HCT116 (cell line): ENCODE results near the gene CTDSP1. TPM values are rescaled to one million over a fixed set of nuclear protein-coding genes. Genes with fewer than 3 reads are reported as not detected.

ENCODE experiments used
- ATAC-seq: fragments of 200-7000 bp; cut with Tn5 transposase; 2 replicates; pipeline ENCODE4 v1.9.1; 2020; ENCODE audit warnings: mild to moderate bottlenecking, moderate library complexity
- BruUV-seq: library from RNA; stranded (reverse); fragments of 400-500 nt; replicated peaks from 2 replicates; lab custom pipeline; 2021; lab: Mats Ljungman, UMichigan
- CTCF ChIA-PET: fragments of 300-600 bp; sonication (Branson Sonifier 250); formaldehyde crosslinking; loops from one replicate; lab custom pipeline; 2021; ENCODE audit warnings: antibody characterized with exemption; lab: Charles Lee
- POLR2A ChIA-PET: fragments of 300-600, 350-600 bp; sonication (Branson Sonifier 250); formaldehyde crosslinking; loops from one replicate; lab custom pipeline; 2021; ENCODE audit warnings: antibody characterized with exemption; lab: Charles Lee
- RAD21 ChIA-PET, 2 experiments: fragments of 300-600 bp; sonication (Branson Sonifier 250); formaldehyde crosslinking; loops; one replicate each; lab custom pipeline; 2023; ENCODE audit warnings: low total read pairs in 2 of 2; ENCODE audit not compliant: uncharacterized antibody in 2 of 2, unreplicated experiment in 2 of 2, low non-redundant PET in 1 of 2; lab: Charles Lee
- DNase-seq: peaks from one replicate; pipeline ENCODE4 v3.0.0-alpha.2; 2010; ENCODE audit warnings: low read depth, low spot score
- H2AFZ ChIP-seq: fragments of 200-600 bp; shearing (Covaris generic), sonication (generic); 2 replicates; pipeline ENCODE4 v1.6.1; 2017; ENCODE audit warnings: low read depth, mixed run types, mixed read lengths, antibody characterized with exemption, low read length; ENCODE audit not compliant: poor library complexity, severe bottlenecking
- H3K27ac ChIP-seq: 2 replicates; pipeline ENCODE4 v1.5.1; 2012; ENCODE audit warnings: low read depth, low read length
- H3K27me3 ChIP-seq: fragments of 200-600 bp; sonication (generic); 2 replicates; pipeline ENCODE4 v1.6.1; 2016; ENCODE audit warnings: mixed run types, low read length, mixed read lengths; ENCODE audit not compliant: insufficient read depth
- H3K36me3 ChIP-seq, 2 experiments: fragments of 200-500 bp in 1 of 2; fragments of 200-600 bp in 1 of 2; sonication (Bioruptor generic) in 1 of 2; sonication (generic) in 1 of 2; 2 replicates each; pipeline versions ENCODE4 v1.5.1 to v1.6.1; 2014 to 2016; ENCODE audit warnings: low read length in 2 of 2, inconsistent platforms in 1 of 2, mixed read lengths in 1 of 2, mixed run types in 1 of 2; ENCODE audit not compliant: insufficient read depth in 2 of 2, control insufficient read depth in 1 of 2
- H3K4me1 ChIP-seq, 2 experiments: fragments of 200-600 bp in 1 of 2; sonication (generic) in 1 of 2; 2 replicates each; pipeline versions ENCODE4 v1.5.1 to v1.6.1; 2012 to 2017; ENCODE audit warnings: low read length in 2 of 2, inconsistent platforms in 1 of 2, mild to moderate bottlenecking in 1 of 2, mixed read lengths in 1 of 2, mixed run types in 1 of 2, moderate library complexity in 1 of 2; ENCODE audit not compliant: insufficient read depth in 2 of 2, control insufficient read depth in 1 of 2
- H3K4me2 ChIP-seq: fragments of 200-600 bp; sonication (generic); 2 replicates; pipeline ENCODE4 v1.6.1; 2017; ENCODE audit warnings: mixed run types, low read length, mixed read lengths
- H3K4me3 ChIP-seq, 2 experiments: fragments of 200-600 bp in 1 of 2; sonication (generic) in 1 of 2; replicated peaks in 1 of 2; 2 replicates each; pipeline ENCODE4 v1.5.1; 2011 to 2016; ENCODE audit warnings: low read length in 2 of 2, control low read depth in 1 of 2, low read depth in 1 of 2, mild to moderate bottlenecking in 1 of 2, mixed read lengths in 1 of 2, mixed run types in 1 of 2
- H3K79me2 ChIP-seq: fragments of 200-600 bp; sonication (generic); 2 replicates; pipeline ENCODE4 v1.6.1; 2017; ENCODE audit warnings: mild to moderate bottlenecking, mixed run types, low read length, moderate library complexity, mixed read lengths; ENCODE audit not compliant: insufficient read depth
- H3K9ac ChIP-seq: fragments of 200-600 bp; sonication (generic); 2 replicates; pipeline ENCODE4 v1.6.1; 2016; ENCODE audit warnings: low read length, mixed read lengths
- H3K9me2 ChIP-seq: fragments of 200-600 bp; sonication (generic), shearing (Covaris generic); 2 replicates; pipeline ENCODE4 v1.6.1; 2017; ENCODE audit warnings: mixed run types, mild to moderate bottlenecking, moderate library complexity; ENCODE audit not compliant: insufficient read depth
- H3K9me3 ChIP-seq, 2 experiments: fragments of 200-500 bp in 1 of 2; fragments of 200-600 bp in 1 of 2; sonication (Bioruptor generic) in 1 of 2; sonication (generic) in 1 of 2; 2 replicates each; pipeline ENCODE4 v1.6.1; 2014 to 2017; ENCODE audit warnings: low read length in 2 of 2, mixed read lengths in 2 of 2, inconsistent platforms in 1 of 2, low read depth in 1 of 2, mild to moderate bottlenecking in 1 of 2, mixed run types in 1 of 2, moderate library complexity in 1 of 2; ENCODE audit not compliant: control insufficient read depth in 1 of 2, insufficient read depth in 1 of 2
- H4K20me1 ChIP-seq: fragments of 200-600 bp; sonication (generic), shearing (Covaris generic); 2 replicates; pipeline ENCODE4 v1.6.1; 2017; ENCODE audit warnings: mixed run types, mild to moderate bottlenecking, moderate library complexity; ENCODE audit not compliant: insufficient read depth
- ATF3 ChIP-seq: IDR thresholded peaks from 2 replicates; pipeline ENCODE4 v1.6.1; 2012
- CEBPB ChIP-seq: IDR thresholded peaks from 2 replicates; pipeline ENCODE4 v1.6.1; 2012; ENCODE audit warnings: low read depth
- EGR1 ChIP-seq: IDR thresholded peaks from 2 replicates; pipeline ENCODE4 v1.6.1; 2012; ENCODE audit warnings: low read depth
- ELF1 ChIP-seq: IDR thresholded peaks from 2 replicates; pipeline ENCODE4 v1.6.1; 2012; ENCODE audit warnings: low read depth, borderline replicate concordance
- EZH2 ChIP-seq: fragments of 200-600 bp; sonication (generic); IDR thresholded peaks from 2 replicates; pipeline ENCODE4 v1.6.1; 2017; ENCODE audit warnings: antibody characterized with exemption, mixed run types
- EZH2phosphoT487 ChIP-seq: fragments of 200-600 bp; IDR thresholded peaks from 2 replicates; pipeline ENCODE4 v1.6.1; 2018; ENCODE audit warnings: antibody characterized with exemption, borderline replicate concordance
- FOSL1 ChIP-seq: IDR thresholded peaks from 2 replicates; pipeline ENCODE4 v1.6.1; 2012; ENCODE audit warnings: low read depth
- JUND ChIP-seq: IDR thresholded peaks from 2 replicates; pipeline ENCODE4 v1.6.1; 2012
- MAX ChIP-seq: IDR thresholded peaks from 2 replicates; pipeline ENCODE4 v1.6.1; 2012
- POLR2A ChIP-seq: IDR thresholded peaks from 2 replicates; pipeline ENCODE4 v1.7.0; 2011; ENCODE audit warnings: borderline replicate concordance; ENCODE audit not compliant: insufficient read depth, insufficient read length; ENCODE audit errors: extremely low read depth
- POLR2AphosphoS5 ChIP-seq: IDR thresholded peaks from 2 replicates; pipeline ENCODE4 v1.6.1; 2011; ENCODE audit warnings: mild to moderate bottlenecking, low read depth, low read length, moderate library complexity
- RAD21 ChIP-seq: IDR thresholded peaks from 2 replicates; pipeline ENCODE4 v1.6.1; 2012; ENCODE audit warnings: low read depth, mild to moderate bottlenecking
- REST ChIP-seq: IDR thresholded peaks from 2 replicates; pipeline ENCODE4 v1.6.1; 2012; ENCODE audit warnings: low read depth
- SP1 ChIP-seq: IDR thresholded peaks from 2 replicates; pipeline ENCODE4 v1.6.1; 2012; ENCODE audit warnings: low read depth
- SRF ChIP-seq: IDR thresholded peaks from 2 replicates; pipeline ENCODE4 v1.6.1; 2012; ENCODE audit warnings: low read depth
- TCF7L2 ChIP-seq: IDR thresholded peaks from 2 replicates; pipeline ENCODE4 v1.7.0; 2011; ENCODE audit warnings: borderline replicate concordance, inconsistent platforms; ENCODE audit not compliant: insufficient read depth, insufficient read length; ENCODE audit errors: extremely low read depth
- YY1 ChIP-seq: IDR thresholded peaks from 2 replicates; pipeline ENCODE4 v1.6.1; 2011; ENCODE audit warnings: low read length, low read depth, moderate library complexity, mild to moderate bottlenecking; ENCODE audit not compliant: insufficient replicate concordance; ENCODE audit errors: extremely low read depth
- ZBTB33 ChIP-seq: IDR thresholded peaks from 2 replicates; pipeline ENCODE4 v1.6.1; 2011; ENCODE audit warnings: mild to moderate bottlenecking, low read length, moderate library complexity; ENCODE audit not compliant: insufficient replicate concordance; ENCODE audit errors: extremely low read depth
- ZFX ChIP-seq: fragments of 450-650 bp; IDR thresholded peaks from 2 replicates; pipeline ENCODE4 v1.6.1; 2017
- ZNF274 ChIP-seq: fragments of 200-500 bp; sonication (Bioruptor generic); IDR thresholded peaks from 2 replicates; pipeline ENCODE4 v1.6.1; 2014; ENCODE audit warnings: mild to moderate bottlenecking, low read depth, low read length, inconsistent platforms
- intact Hi-C: fragments of 100-400 bp; cut with micrococcal nuclease; formaldehyde crosslinking; loops from 2 replicates; pipeline ENCODE4 v1.10.0; 2022
- total RNA-seq: library from RNA; stranded (reverse); gene quantifications from one replicate; pipeline ENCODE4 v1.2.1, GENCODE V29; 2021; ENCODE audit not compliant: unreplicated experiment

Gene CTDSP1
- total RNA-seq, 1 experiment from 2014 or later: 90.7 TPM

- H3K4me3 ChIP-seq: no peak overlapping the region
- no peaks in the 10 kb centered on the region for H3K27me3 ChIP-seq
- no peaks in the 10 kb centered on the region for H3K9me3 ChIP-seq
- no peak for DNase-seq
- H3K4me2 ChIP-seq: no peak overlapping the region
- ATAC-seq: no peak
- TF ChIP-seq TCF7L2: no peak
- TF ChIP-seq POLR2A: no peak
- TF ChIP-seq YY1: no peak
- no peak for TF ChIP-seq EZH2
- TF ChIP-seq SRF: no peak
- TF ChIP-seq EGR1: no peak
- no peak for TF ChIP-seq POLR2AphosphoS5
- no peak for TF ChIP-seq CEBPB
- no peak for TF ChIP-seq ZNF274
- TF ChIP-seq ATF3: no peak
- no peak for TF ChIP-seq ELF1
- TF ChIP-seq FOSL1: no peak
- no peak for TF ChIP-seq RAD21
- TF ChIP-seq EZH2phosphoT487: no peak
- TF ChIP-seq JUND: no peak
- no peak for TF ChIP-seq ZBTB33
- TF ChIP-seq REST: no peak
- no peak for TF ChIP-seq SP1
- TF ChIP-seq MAX: no peak
- no peak for TF ChIP-seq ZFX
- no peaks in the 10 kb centered on the region for H3K9me2 ChIP-seq
- no peaks in the 10 kb centered on the region for H4K20me1 ChIP-seq
- no peak overlapping the region for H3K9ac ChIP-seq
- no peaks in the 10 kb centered on the region for H3K36me3 ChIP-seq
- RAD21 ChIA-PET: no interaction called here
- no peaks in the 10 kb centered on the region for H3K4me1 ChIP-seq
- intact Hi-C loops: no loop called here
- H3K79me2 ChIP-seq: no peaks in the 10 kb centered on the region
- CTCF ChIA-PET: no interaction called here
- H3K27ac ChIP-seq: no peak overlapping the region
- POLR2A ChIA-PET: no interaction called here
- H2AFZ ChIP-seq: no peak overlapping the region
- BruUV-seq: no TSS peak
These were observed 38.9 kb downstream of the CTDSP1 start for GRCh38 chr2:218438596-218438995.
